ENCODE results near the gene LTBP3.

DNA sequence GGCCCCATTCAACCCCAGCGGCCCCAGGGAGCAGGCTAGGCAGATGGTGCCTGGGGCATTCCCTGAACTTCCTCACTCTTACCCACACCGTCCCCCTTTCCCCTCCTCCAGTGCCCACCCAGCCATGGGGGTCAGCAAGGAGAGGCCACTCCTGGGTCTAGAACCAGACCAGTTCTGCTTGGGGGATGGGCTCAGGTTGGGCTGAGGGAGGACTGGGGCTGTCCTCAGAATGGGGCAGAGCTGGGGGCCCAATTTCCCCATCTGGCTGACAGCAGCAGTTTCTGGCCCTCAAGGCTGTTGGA, 20.9 kb downstream of the LTBP3 start:
- TF ChIP-seq, protein P1, sequence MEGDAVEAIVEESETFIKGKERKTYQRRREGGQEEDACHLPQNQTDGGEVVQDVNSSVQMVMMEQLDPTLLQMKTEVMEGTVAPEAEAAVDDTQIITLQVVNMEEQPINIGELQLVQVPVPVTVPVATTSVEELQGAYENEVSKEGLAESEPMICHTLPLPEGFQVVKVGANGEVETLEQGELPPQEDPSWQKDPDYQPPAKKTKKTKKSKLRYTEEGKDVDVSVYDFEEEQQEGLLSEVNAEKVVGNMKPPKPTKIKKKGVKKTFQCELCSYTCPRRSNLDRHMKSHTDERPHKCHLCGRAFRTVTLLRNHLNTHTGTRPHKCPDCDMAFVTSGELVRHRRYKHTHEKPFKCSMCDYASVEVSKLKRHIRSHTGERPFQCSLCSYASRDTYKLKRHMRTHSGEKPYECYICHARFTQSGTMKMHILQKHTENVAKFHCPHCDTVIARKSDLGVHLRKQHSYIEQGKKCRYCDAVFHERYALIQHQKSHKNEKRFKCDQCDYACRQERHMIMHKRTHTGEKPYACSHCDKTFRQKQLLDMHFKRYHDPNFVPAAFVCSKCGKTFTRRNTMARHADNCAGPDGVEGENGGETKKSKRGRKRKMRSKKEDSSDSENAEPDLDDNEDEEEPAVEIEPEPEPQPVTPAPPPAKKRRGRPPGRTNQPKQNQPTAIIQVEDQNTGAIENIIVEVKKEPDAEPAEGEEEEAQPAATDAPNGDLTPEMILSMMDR (IDR thresholded peaks at IDR 0.05; ENCODE audit: low read depth, low read length, poor library complexity, severe bottlenecking): no peak
- TF ChIP-seq EZH2phosphoT487 (IDR thresholded peaks at IDR 0.05; ENCODE audit: borderline replicate concordance, low read length): no peak

Data from DOHH2 (cell line).